GM13976 (cell line): Measurements from ENCODE around the gene MAFG.

Experiments used
- DNase-seq: peaks from one replicate; pipeline ENCODE4 v3.0.0; 2012; ENCODE audit warnings: low spot score
- in situ Hi-C: fragments of 300-500 bp; cut with MboI; formaldehyde crosslinking; loops from one replicate; pipeline ENCODE4 v1.12.0; 2022; ENCODE audit warnings: low sequenced_read_pairs, mixed read lengths, inconsistent platforms; ENCODE audit not compliant: unreplicated experiment
- TF ChIP-seq, protein P1 (sequence below): IDR thresholded peaks from 2 replicates; pipeline ENCODE4 v1.5.1; 2012; ENCODE audit warnings: borderline replicate concordance, mild to moderate bottlenecking; ENCODE audit not compliant: insufficient read depth; ENCODE audit errors: extremely low read depth, missing control alignments, control extremely low read depth

MAFG gene

DNA sequence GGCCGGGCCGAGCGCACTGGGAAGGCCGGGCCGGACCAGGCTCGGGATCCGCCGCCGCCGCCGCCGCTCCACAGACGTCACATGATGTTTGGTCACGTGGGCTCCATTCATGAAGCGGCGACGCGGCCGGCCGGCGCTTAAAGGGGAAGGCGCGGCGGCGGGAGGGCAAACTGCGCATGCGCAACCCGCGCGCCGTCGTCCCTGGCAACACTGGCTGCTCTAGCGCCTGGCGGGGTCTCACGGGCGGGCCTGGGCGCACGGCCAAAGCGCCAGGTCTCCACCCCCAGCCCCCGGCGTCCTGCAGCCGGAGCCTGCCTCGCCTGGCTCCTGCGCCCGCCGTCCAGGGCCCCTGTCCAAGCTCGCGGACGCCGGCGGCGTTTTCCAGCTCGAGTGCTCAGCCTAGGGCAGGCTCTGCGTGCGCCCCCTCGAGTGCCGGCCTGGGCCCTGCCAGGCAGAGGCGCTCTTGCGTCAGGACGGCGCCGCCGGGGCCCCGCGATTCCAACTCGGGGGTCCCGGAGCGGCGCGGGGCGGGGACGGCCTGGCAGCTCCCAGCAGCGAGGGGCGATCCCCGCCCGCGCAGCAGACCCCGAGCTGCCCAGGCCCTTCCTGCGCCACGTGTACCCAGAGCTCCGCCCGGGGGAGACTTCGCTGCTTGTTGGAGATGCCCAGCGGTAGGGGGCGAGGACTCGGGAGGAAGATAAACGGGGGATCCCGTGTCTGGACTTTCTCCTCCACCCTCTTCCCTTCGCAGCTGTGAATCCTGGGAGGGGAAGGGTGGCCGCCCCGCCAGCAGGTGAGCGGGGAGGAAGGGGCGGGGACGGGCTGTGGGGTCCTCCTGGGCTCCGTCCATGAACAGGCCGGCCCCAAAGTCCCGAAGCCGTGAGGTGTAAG, at the start of gene MAFG:
Gene MAFG (minus strand): TSS at position 83 of the 891 bp plus-strand sequence. CDS start 4,550 bp downstream, outside the sequence.
- DNase-seq = peak; percentile 99
- in situ Hi-C loops = no loop called here
- TF ChIP-seq, protein P1, sequence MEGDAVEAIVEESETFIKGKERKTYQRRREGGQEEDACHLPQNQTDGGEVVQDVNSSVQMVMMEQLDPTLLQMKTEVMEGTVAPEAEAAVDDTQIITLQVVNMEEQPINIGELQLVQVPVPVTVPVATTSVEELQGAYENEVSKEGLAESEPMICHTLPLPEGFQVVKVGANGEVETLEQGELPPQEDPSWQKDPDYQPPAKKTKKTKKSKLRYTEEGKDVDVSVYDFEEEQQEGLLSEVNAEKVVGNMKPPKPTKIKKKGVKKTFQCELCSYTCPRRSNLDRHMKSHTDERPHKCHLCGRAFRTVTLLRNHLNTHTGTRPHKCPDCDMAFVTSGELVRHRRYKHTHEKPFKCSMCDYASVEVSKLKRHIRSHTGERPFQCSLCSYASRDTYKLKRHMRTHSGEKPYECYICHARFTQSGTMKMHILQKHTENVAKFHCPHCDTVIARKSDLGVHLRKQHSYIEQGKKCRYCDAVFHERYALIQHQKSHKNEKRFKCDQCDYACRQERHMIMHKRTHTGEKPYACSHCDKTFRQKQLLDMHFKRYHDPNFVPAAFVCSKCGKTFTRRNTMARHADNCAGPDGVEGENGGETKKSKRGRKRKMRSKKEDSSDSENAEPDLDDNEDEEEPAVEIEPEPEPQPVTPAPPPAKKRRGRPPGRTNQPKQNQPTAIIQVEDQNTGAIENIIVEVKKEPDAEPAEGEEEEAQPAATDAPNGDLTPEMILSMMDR = peak; percentile 69

DNA sequence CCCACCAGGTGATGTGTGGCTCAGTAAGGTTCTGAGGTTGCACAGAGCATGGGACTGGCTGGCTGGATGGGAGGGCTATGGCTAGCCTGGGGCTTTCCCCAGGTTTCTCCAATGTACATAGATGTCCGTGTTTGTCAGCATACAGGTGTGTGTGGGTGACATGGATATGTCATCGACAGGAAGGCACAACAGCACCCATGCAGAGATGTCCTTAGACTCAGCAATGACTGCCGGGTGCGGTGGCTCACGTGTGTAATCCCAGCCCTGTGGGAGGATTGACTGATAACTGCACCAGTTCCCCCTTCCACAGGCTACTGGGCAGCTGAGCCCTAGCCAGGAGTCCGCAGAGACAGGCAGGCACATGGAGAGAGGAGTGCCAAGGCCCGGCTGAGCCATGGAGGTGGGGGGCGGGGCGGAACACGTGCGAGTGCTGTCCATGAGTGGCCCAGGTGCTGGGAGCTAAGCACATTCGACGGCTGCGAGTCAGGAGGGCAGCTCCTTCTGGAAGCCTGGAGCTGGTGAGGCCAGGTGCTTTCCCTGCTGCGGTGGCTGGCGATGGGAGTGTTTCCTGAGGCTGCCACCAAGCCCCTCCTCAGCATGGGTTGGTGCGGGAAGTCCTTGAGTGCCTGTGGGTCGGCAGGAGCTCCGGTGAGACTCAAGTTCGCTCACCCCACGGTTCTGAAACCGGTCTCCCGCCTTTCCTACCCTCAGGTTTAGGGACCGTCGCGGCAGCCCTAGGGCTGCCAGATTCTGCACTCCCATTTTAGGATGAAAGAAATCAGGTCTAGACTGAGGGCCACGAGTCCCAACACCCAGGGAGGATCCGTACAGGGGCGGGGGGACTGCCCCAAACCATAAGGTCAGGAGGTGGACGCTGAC, 49.0 kb upstream of the MAFG start:
- no peak for DNase-seq
- in situ Hi-C loops = no loop called here
- TF ChIP-seq, protein P1 = no peak

DNA sequence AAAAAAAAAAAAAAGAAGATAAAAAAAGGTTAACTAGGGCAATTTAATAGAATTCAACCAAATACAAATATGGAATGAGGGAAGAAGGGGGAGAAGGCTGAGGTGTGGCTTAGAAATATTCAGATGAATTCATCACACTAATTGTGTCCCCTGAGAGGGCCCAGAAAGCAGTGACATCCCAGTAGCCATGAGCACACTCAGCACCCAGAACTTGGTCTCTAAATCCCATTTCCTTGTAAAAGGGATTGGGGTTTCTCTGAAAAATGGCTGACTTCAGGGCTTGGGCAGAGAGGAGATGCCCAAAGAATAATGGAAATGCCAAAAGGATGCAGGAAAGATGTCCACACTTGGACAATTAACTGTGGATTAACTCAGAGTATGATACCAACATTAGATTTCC, 45.9 kb upstream of the MAFG start:
- in situ Hi-C loops = no loop called here
- DNase-seq = no peak
- TF ChIP-seq, protein P1 = no peak

DNA sequence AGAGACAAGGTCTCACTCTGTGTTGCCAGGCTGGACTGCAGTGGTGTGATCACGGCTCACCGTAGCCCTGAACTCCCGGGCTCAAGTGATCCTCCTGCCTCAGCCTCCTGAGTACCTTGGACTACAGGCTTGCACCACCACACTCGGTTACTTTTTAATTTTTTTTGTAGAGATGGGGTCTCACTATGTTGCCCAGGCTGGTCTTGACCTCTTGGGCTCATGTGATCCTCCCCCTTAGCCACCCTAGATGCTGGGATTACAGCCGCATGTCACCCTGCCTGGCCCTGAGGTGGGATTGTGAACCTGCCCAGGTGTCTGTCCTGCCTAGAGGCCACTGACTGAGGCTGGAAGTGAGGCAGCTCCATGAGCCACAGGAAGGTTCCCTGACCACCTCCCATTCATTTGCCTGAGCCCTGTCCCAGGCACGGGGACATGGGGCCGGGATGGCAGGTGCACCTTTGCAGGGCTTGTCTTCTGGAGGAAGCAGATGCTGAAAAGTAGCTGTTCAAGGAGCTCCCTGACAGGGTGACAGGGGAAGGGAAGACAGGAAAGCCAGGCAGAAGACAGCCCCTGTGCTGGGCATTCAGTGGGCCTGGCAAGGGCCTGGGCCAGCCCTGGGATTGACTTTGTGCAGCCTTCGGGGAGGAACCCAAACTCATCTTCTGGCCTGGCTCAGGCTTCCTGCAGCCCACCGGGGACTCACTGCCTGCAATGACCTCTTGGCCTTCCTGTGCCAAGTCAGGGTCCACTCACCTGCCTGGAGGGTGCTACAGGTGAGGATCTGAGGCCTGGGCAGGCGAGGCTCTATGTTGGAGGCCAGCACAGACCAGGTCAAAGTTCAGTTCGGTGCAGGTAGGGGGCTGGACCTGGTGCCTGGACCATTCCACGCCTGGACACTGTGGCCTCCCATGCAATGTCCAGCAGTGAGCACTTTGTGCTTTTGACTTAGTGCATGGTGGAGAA, 41.6 kb upstream of the MAFG start:
- DNase-seq = no peak
- TF ChIP-seq, protein P1 = no peak
- in situ Hi-C loops = no loop called here

DNA sequence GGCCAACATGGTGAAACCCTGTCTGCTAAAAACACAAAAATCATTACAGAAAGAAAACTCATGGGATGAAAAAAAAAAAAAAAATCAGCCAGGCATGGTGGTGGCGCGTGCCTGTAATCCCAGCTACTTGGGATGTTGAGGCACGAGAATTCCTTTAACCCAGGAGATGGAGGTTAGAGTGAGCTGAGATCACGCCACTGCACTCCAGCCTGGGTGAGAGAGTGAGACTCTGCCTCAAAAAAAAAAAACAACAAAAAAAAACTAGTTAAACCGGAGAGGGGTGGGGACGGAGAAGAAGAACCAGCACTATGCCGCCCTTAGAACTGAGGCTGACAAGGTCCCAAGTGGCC, 40.8 kb upstream of the MAFG start:
- in situ Hi-C loops = no loop called here
- DNase-seq = no peak
- TF ChIP-seq, protein P1 = no peak
